IMR-90 (cell line): ENCODE data around the gene IL6ST. TPM values are rescaled to one million over a fixed set of nuclear protein-coding genes. Genes with fewer than 3 reads are reported as not detected.

Source experiments
- ATAC-seq: fragments of 200-7000 bp; cut with Tn5 transposase; 2 replicates; pipeline ENCODE4 v1.9.1; 2020; ENCODE audit warnings: low read depth, mild to moderate bottlenecking, moderate library complexity
- BruUV-seq: library from RNA; stranded (reverse); fragments of 400-500 nt; replicated peaks from 2 replicates; lab custom pipeline; 2021; lab: Mats Ljungman, UMichigan
- CTCF ChIA-PET: fragments of 300-600 bp; formaldehyde crosslinking; extraction: SDS; loops from one replicate; lab custom pipeline; 2021; ENCODE audit warnings: antibody characterized with exemption; lab: Yijun Ruan, JAX
- POLR2A ChIA-PET: fragments of 300-600 bp; sonication (Branson Sonifier 250); formaldehyde crosslinking; loops from one replicate; lab custom pipeline; 2022; ENCODE audit warnings: antibody characterized with exemption; ENCODE audit not compliant: unreplicated experiment; lab: Charles Lee
- DNase-seq: peaks from one replicate; pipeline ENCODE4 v3.0.0; 2013
- H2AFZ ChIP-seq: replicated peaks from 2 replicates; pipeline ENCODE3; 2013; ENCODE audit warnings: low read length, mild to moderate bottlenecking; ENCODE audit not compliant: poor library complexity
- H2AK5ac ChIP-seq: 2 replicates; pipeline ENCODE4 v1.6.1; 2013; ENCODE audit warnings: low read depth, low read length, inconsistent platforms
- H2AK9ac ChIP-seq: replicated peaks from 2 replicates; pipeline ENCODE3; 2013; ENCODE audit warnings: mild to moderate bottlenecking, low read depth, low read length, moderate library complexity; ENCODE audit not compliant: poor library complexity
- H2BK120ac ChIP-seq: 2 replicates; pipeline ENCODE4 v1.6.1; 2013; ENCODE audit warnings: low read depth, low read length, inconsistent platforms
- H2BK15ac ChIP-seq: 3 replicates; pipeline ENCODE4 v1.6.1; 2013; ENCODE audit warnings: low read depth, low read length, inconsistent platforms
- H2BK20ac ChIP-seq: 2 replicates; pipeline ENCODE4 v1.6.1; 2013; ENCODE audit warnings: low read depth, mild to moderate bottlenecking, inconsistent platforms, low read length, moderate library complexity
- H2BK5ac ChIP-seq: 2 replicates; pipeline ENCODE4 v1.6.1; 2013; ENCODE audit warnings: mild to moderate bottlenecking, low read depth, low read length, inconsistent platforms; ENCODE audit not compliant: poor library complexity, severe bottlenecking
- H3K14ac ChIP-seq: replicated peaks from 2 replicates; pipeline ENCODE4 v1.6.1; 2013; ENCODE audit warnings: low read depth, low read length, inconsistent platforms
- H3K18ac ChIP-seq: 2 replicates; pipeline ENCODE4 v1.6.1; 2013; ENCODE audit warnings: low read depth, low read length, control low read depth
- H3K23ac ChIP-seq: 2 replicates; pipeline ENCODE4 v1.6.1; 2013; ENCODE audit warnings: low read depth, low read length, inconsistent platforms
- H3K27ac ChIP-seq: 2 replicates; pipeline ENCODE4 v1.5.1; 2013; ENCODE audit warnings: mild to moderate bottlenecking, control low read depth, low read length; ENCODE audit not compliant: insufficient read depth
- H3K27me3 ChIP-seq: 2 replicates; pipeline ENCODE4 v1.6.1; 2013; ENCODE audit warnings: low read length; ENCODE audit not compliant: control insufficient read depth, insufficient read depth
- H3K36me3 ChIP-seq: 2 replicates; pipeline ENCODE4 v1.6.1; 2013; ENCODE audit warnings: low read length, mixed read lengths; ENCODE audit not compliant: control insufficient read depth, insufficient read depth
- H3K4ac ChIP-seq: 2 replicates; pipeline ENCODE4 v1.6.1; 2013; ENCODE audit warnings: low read depth, low read length, inconsistent platforms
- H3K4me1 ChIP-seq: 2 replicates; pipeline ENCODE4 v1.6.1; 2013; ENCODE audit warnings: low read length, mixed read lengths; ENCODE audit not compliant: control insufficient read depth, insufficient read depth
- H3K4me2 ChIP-seq: 2 replicates; pipeline ENCODE4 v1.6.1; 2013; ENCODE audit warnings: low read depth, mild to moderate bottlenecking, control low read depth, low read length, moderate library complexity
- H3K4me3 ChIP-seq: 2 replicates; pipeline ENCODE4 v1.5.1; 2013; ENCODE audit warnings: low read depth, mild to moderate bottlenecking, control low read depth, low read length, moderate library complexity; ENCODE audit not compliant: insufficient read depth
- H3K56ac ChIP-seq: 2 replicates; pipeline ENCODE4 v1.6.1; 2013; ENCODE audit warnings: low read length, inconsistent platforms; ENCODE audit not compliant: insufficient read depth; ENCODE audit errors: extremely low read depth
- H3K79me1 ChIP-seq, 2 experiments: 2 replicates each; pipeline ENCODE4 v1.6.1; 2013; ENCODE audit warnings: low read length in 2 of 2, inconsistent platforms in 1 of 2, low read depth in 1 of 2
- H3K9ac ChIP-seq: 2 replicates; pipeline ENCODE4 v1.6.1; 2013; ENCODE audit warnings: low read depth, low read length, control low read depth
- H3K9me1 ChIP-seq: 2 replicates; pipeline ENCODE4 v1.6.1; 2013; ENCODE audit warnings: low read length, inconsistent platforms; ENCODE audit not compliant: insufficient read depth
- H3K9me3 ChIP-seq: 2 replicates; pipeline ENCODE4 v1.6.1; 2013; ENCODE audit warnings: low read length; ENCODE audit not compliant: control insufficient read depth, insufficient read depth
- H4K20me1 ChIP-seq: 2 replicates; pipeline ENCODE4 v1.6.1; 2013; ENCODE audit warnings: low read length, inconsistent platforms; ENCODE audit not compliant: insufficient read depth
- H4K5ac ChIP-seq: 2 replicates; pipeline ENCODE4 v1.6.1; 2013; ENCODE audit warnings: mild to moderate bottlenecking, low read depth, low read length, control low read depth
- H4K8ac ChIP-seq, 2 experiments: 2 replicates each; pipeline ENCODE4 v1.6.1; 2013; ENCODE audit warnings: low read depth in 2 of 2, low read length in 2 of 2, control low read depth in 1 of 2, inconsistent platforms in 1 of 2
- H4K91ac ChIP-seq: 2 replicates; pipeline ENCODE4 v1.6.1; 2013; ENCODE audit warnings: low read depth, low read length, inconsistent platforms; ENCODE audit not compliant: insufficient read depth
- BHLHE40 ChIP-seq: fragments of 150-350 bp; IDR thresholded peaks from 2 replicates; pipeline ENCODE4 v1.6.1; 2016; ENCODE audit warnings: mild to moderate bottlenecking, low read depth, low read length
- CEBPB ChIP-seq: IDR thresholded peaks from 2 replicates; pipeline ENCODE4 v1.6.1; 2012; ENCODE audit warnings: low read depth, low read length, improper control_type of control experiment
- RCOR1 ChIP-seq: IDR thresholded peaks from 2 replicates; pipeline ENCODE4 v1.6.1; 2012; ENCODE audit warnings: mild to moderate bottlenecking, low read length, improper control_type of control experiment; ENCODE audit not compliant: insufficient replicate concordance
- RFX5 ChIP-seq: IDR thresholded peaks from 2 replicates; pipeline ENCODE4 v1.8.0; 2012; ENCODE audit warnings: low read depth, mild to moderate bottlenecking, low read length, moderate library complexity
- WGBS, 2 experiments: methylation state at CpG; one replicate each; pipeline versions ENCODE4 v1.1.5 to v1.1.7; 2013; ENCODE audit warnings: missing lambda C conversion rate in 2 of 2; ENCODE audit not compliant: insufficient read length in 1 of 2; ENCODE audit errors: extremely low coverage in 2 of 2; 5-methylcytosine and 5-hydroxymethylcytosine counted together
- dilution Hi-C: fragments of 300-500 bp; cut with HindIII; formaldehyde crosslinking; loops from one replicate; pipeline ENCODE4 v1.14.3; 2018; ENCODE audit warnings: low sequenced_read_pairs; ENCODE audit not compliant: unreplicated experiment
- in situ Hi-C: fragments of 300-500 bp; cut with MboI; formaldehyde crosslinking; loops from 3 replicates; pipeline ENCODE4 v1.14.3; 2019; ENCODE audit warnings: low sequenced_read_pairs, inconsistent platforms, mixed read lengths
- intact Hi-C: fragments of 100-400 bp; cut with micrococcal nuclease; formaldehyde crosslinking; loops from 2 replicates; pipeline ENCODE4 v1.10.0; 2022
- polyA plus RNA-seq, 3 experiments: library from polyadenylated mRNA; depleted of rRNA; stranded (reverse); fragments of >200 nt; gene quantifications; 2 replicates each; pipeline ENCODE4 v1.2.3, GENCODE V29; 2012; ENCODE audit warnings: low replicate concordance in 1 of 3
- total RNA-seq: library from RNA; depleted of rRNA; stranded (reverse); fragments of >200 nt; gene quantifications from 2 replicates; pipeline ENCODE4 v1.2.3, GENCODE V29; 2012

IL6ST gene
- total and polyA plus RNA-seq, 2 of the 4 experiments (the other 2 are of a cell fraction), result 90.6 to 506 TPM

DNA sequence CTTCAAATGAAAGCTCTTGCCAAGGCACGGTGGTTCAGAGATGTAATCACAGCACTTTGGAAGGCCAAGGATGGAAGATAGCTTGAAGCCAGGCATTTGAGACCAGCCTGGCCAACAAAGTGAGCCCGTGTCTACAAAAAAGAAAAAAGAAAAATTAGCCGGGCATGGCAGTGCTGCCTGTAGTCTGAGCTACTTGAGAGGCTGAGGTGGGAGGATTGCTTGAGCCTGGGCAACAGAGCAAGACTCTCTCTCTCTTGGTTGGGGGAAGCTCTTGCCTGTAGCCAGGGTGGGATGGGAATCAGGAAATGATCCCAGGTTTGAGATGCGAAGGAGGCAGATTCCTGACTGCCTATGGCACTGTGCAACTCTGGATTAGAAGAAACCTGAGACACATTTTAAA lies 62.1 kb downstream of the IL6ST start:
- Histone ChIP-seq H4K8ac (no peak overlapping the region), H2BK5ac (no peak overlapping the region), H4K20me1 (peaks cover 6% of the 10 kb centered on the region; the same call in 1 of the 2 replicates), H2AFZ (no peak overlapping the region), H3K14ac (no peak overlapping the region), H3K23ac (no peak overlapping the region), H2BK15ac (no peak overlapping the region), H3K4me2 (no peak overlapping the region), H2BK20ac (no peak overlapping the region), H3K4me1 (no peaks in the 10 kb centered on the region), H2BK120ac (no peak overlapping the region), H3K27ac (no peak overlapping the region), H2AK9ac (no peak overlapping the region), H3K56ac (no peak overlapping the region), H3K4me3 (no peak overlapping the region), H3K9me3 (no peaks in the 10 kb centered on the region), H4K91ac (no peak overlapping the region), H3K18ac (no peak overlapping the region), H2AK5ac (no peak overlapping the region), H3K36me3 (peaks cover 9% of the 10 kb centered on the region), H4K5ac (no peak overlapping the region), H3K79me1 (no peaks in the 10 kb centered on the region), H3K9me1 (no peaks in the 10 kb centered on the region; the same call in 1 of the 2 replicates), H3K4ac (no peak overlapping the region), H3K27me3 (no peaks in the 10 kb centered on the region), H3K9ac (no peak overlapping the region)
- intact Hi-C loops, result loop anchor here (10.0 kb wide), 1 partner anchor 902 kb away; no protein-coding TSS in a partner anchor
- TF ChIP-seq RCOR1 (no peak), RFX5 (no peak), BHLHE40 (no peak), CEBPB (no peak)
- ChIA-PET CTCF (no interaction called here), POLR2A (no interaction called here)
- WGBS, 2 experiments, result 100% methylated on average over 1 of the region's 4 CpGs; no CpG with 5 or more reads in 1 of the 2 experiments
- in situ Hi-C loops, result no loop called here
- no peak for DNase-seq
- ATAC-seq, result no peak
- dilution Hi-C loops, result no loop called here
- no TSS peak for BruUV-seq
